WTC11 (cell line): Measurements from ENCODE around the gene STAG1. TPM values are rescaled to one million over a fixed set of nuclear protein-coding genes. Genes with fewer than 3 reads are reported as not detected.
A peak's percentile ranks its signal among the peaks of the same experiment; 100 is the strongest.

ENCODE experiments used
- ATAC-seq: fragments of 200-7000 bp; cut with Tn5 transposase; 2 replicates; pipeline ENCODE4 v1.10.0; 2021; ENCODE audit warnings: mild to moderate bottlenecking, moderate library complexity
- CTCF ChIA-PET: fragments of 300-600 bp; sonication (Branson Sonifier 250); formaldehyde crosslinking; loops from one replicate; lab custom pipeline; 2021; ENCODE audit warnings: antibody characterized with exemption; lab: Charles Lee
- POLR2A ChIA-PET: fragments of 350-600 bp; sonication (Branson Sonifier 250); formaldehyde crosslinking; loops from one replicate; lab custom pipeline; 2021; ENCODE audit warnings: antibody characterized with exemption; lab: Charles Lee
- DNase-seq: peaks from one replicate; pipeline ENCODE4 v3.0.0; 2021; ENCODE audit warnings: low spot score
- H3K27ac Mint-ChIP-seq: 2 replicates; pipeline ENCODE4 v1.8.0; 2021; ENCODE audit warnings: mixed read lengths
- H3K27me3 Mint-ChIP-seq: 2 replicates; pipeline ENCODE4 v1.8.0; 2021; ENCODE audit warnings: low read depth, mild to moderate bottlenecking, moderate library complexity, mixed read lengths
- H3K36me3 Mint-ChIP-seq: 2 replicates; pipeline ENCODE4 v1.8.0; 2021; ENCODE audit warnings: mixed read lengths
- H3K4me1 Mint-ChIP-seq: 2 replicates; pipeline ENCODE4 v1.8.0; 2022; ENCODE audit warnings: mixed read lengths
- H3K4me3 Mint-ChIP-seq: 2 replicates; pipeline ENCODE4 v1.8.0; 2021; ENCODE audit warnings: mild to moderate bottlenecking, moderate library complexity, mixed read lengths
- H3K9me3 Mint-ChIP-seq: 2 replicates; pipeline ENCODE4 v1.8.0; 2021; ENCODE audit warnings: mixed read lengths
- ATF1 ChIP-seq: sonication (generic); formaldehyde crosslinking; IDR thresholded peaks from 2 replicates; pipeline ENCODE4 v1.8.1; 2023; ENCODE audit warnings: mild to moderate bottlenecking, moderate library complexity, missing genetic modification reagents
- EMX1 ChIP-seq: fragments of 250-450 bp; sonication (Bioruptor Pico); IDR thresholded peaks from 2 replicates; pipeline ENCODE4 v1.8.0; 2021; ENCODE audit warnings: mild to moderate bottlenecking
- ESRRA ChIP-seq: sonication (generic); formaldehyde crosslinking; IDR thresholded peaks from 2 replicates; pipeline ENCODE4 v1.8.1; 2022; ENCODE audit warnings: mild to moderate bottlenecking, missing genetic modification reagents, borderline replicate concordance
- FOXK1 ChIP-seq: sonication (generic); formaldehyde crosslinking; IDR thresholded peaks from 2 replicates; pipeline ENCODE4 v1.8.0; 2022; ENCODE audit warnings: mild to moderate bottlenecking, moderate library complexity, missing genetic modification reagents
- GRHL2 ChIP-seq: fragments of 250-450 bp; sonication (Bioruptor Pico); IDR thresholded peaks from 2 replicates; pipeline ENCODE4 v1.8.0; 2022; ENCODE audit warnings: mild to moderate bottlenecking, moderate library complexity; ENCODE audit not compliant: insufficient replicate concordance, severe bottlenecking
- GTF2I ChIP-seq: fragments of 250-450 bp; sonication (Bioruptor Pico); conservative IDR thresholded peaks from 2 replicates; pipeline ENCODE4 v1.4.0; 2021; ENCODE audit warnings: mild to moderate bottlenecking
- NFE2L1 ChIP-seq: sonication (generic); formaldehyde crosslinking; IDR thresholded peaks from 2 replicates; pipeline ENCODE4 v1.8.1; 2023; ENCODE audit warnings: missing genetic modification reagents
- PRRX2 ChIP-seq: fragments of 250-450 bp; sonication (Bioruptor Pico); IDR thresholded peaks from 2 replicates; pipeline ENCODE4 v1.8.0; 2021; ENCODE audit warnings: mild to moderate bottlenecking
- RELA ChIP-seq: sonication (generic); formaldehyde crosslinking; IDR thresholded peaks from 2 replicates; pipeline ENCODE4 v1.8.1; 2022; ENCODE audit warnings: missing genetic modification reagents, mild to moderate bottlenecking, borderline replicate concordance
- RORB ChIP-seq: fragments of 250-450 bp; sonication (Bioruptor Pico); IDR thresholded peaks from 2 replicates; pipeline ENCODE4 v1.9.0; 2021; ENCODE audit warnings: mild to moderate bottlenecking
- SOX15 ChIP-seq: fragments of 250-450 bp; sonication (Bioruptor Pico); IDR thresholded peaks from 2 replicates; pipeline ENCODE4 v1.9.0; 2021; ENCODE audit warnings: mild to moderate bottlenecking
- SP1 ChIP-seq: sonication (generic); formaldehyde crosslinking; conservative IDR thresholded peaks from 2 replicates; pipeline ENCODE4 v1.8.1; 2022; ENCODE audit warnings: missing genetic modification reagents
- ZNF219 ChIP-seq: sonication (generic); formaldehyde crosslinking; IDR thresholded peaks from 2 replicates; pipeline ENCODE4 v1.8.0; 2023; ENCODE audit warnings: missing genetic modification reagents, mild to moderate bottlenecking, borderline replicate concordance
- ZNF263 ChIP-seq: sonication (generic); formaldehyde crosslinking; IDR thresholded peaks from 2 replicates; pipeline ENCODE4 v1.8.1; 2022; ENCODE audit warnings: low read depth, mild to moderate bottlenecking, moderate library complexity, missing genetic modification reagents
- ZNF317 ChIP-seq: sonication (generic); formaldehyde crosslinking; IDR thresholded peaks from 2 replicates; pipeline ENCODE4 v1.8.1; 2023; ENCODE audit warnings: low read depth, mild to moderate bottlenecking, moderate library complexity, missing genetic modification reagents, borderline replicate concordance
- ZNF423 ChIP-seq: fragments of 250-450 bp; sonication (Bioruptor Pico); IDR thresholded peaks from 2 replicates; pipeline ENCODE4 v2.1.2; 2022; ENCODE audit warnings: mild to moderate bottlenecking, moderate library complexity
- total RNA-seq: library from RNA; stranded (reverse); gene quantifications from 3 replicates; pipeline ENCODE4 v1.2.3, GENCODE V29; 2021
- TF ChIP-seq, protein P1 (sequence below): sonication (generic); formaldehyde crosslinking; IDR thresholded peaks from 2 replicates; pipeline ENCODE4 v1.8.1; 2022; ENCODE audit warnings: mild to moderate bottlenecking, missing genetic modification reagents, moderate library complexity, borderline replicate concordance
- TF ChIP-seq, protein P2 (sequence below): sonication (generic); formaldehyde crosslinking; IDR thresholded peaks from 2 replicates; pipeline ENCODE4 v1.8.1; 2022; ENCODE audit warnings: missing genetic modification reagents, borderline replicate concordance
- TF ChIP-seq, protein P3 (sequence below): fragments of 250-450 bp; sonication (Bioruptor Pico); conservative IDR thresholded peaks from 2 replicates; pipeline ENCODE4 v1.9.0; 2021; ENCODE audit warnings: mild to moderate bottlenecking
- TF ChIP-seq, protein P4 (sequence below): sonication (generic); formaldehyde crosslinking; IDR thresholded peaks from 2 replicates; pipeline ENCODE4 v1.8.1; 2023; ENCODE audit warnings: mild to moderate bottlenecking, missing genetic modification reagents, moderate library complexity
- TF ChIP-seq, protein P5 (sequence below): sonication (generic); formaldehyde crosslinking; IDR thresholded peaks from 2 replicates; pipeline ENCODE4 v1.8.1; 2023; ENCODE audit warnings: mild to moderate bottlenecking, missing genetic modification reagents
- TF ChIP-seq, protein P6 (sequence below): sonication (generic); formaldehyde crosslinking; IDR thresholded peaks from 2 replicates; pipeline ENCODE4 v1.8.1; 2022; ENCODE audit warnings: low read depth, mild to moderate bottlenecking, moderate library complexity, missing genetic modification reagents, borderline replicate concordance
- TF ChIP-seq, protein P7 (sequence below): fragments of 200-600 bp; IDR thresholded peaks from 2 replicates; pipeline ENCODE4 v1.8.0; 2022; ENCODE audit warnings: antibody characterized with exemption

The STAG1 gene
- total RNA-seq, 1 experiment from 2014 or later: 20.7 TPM

DNA sequence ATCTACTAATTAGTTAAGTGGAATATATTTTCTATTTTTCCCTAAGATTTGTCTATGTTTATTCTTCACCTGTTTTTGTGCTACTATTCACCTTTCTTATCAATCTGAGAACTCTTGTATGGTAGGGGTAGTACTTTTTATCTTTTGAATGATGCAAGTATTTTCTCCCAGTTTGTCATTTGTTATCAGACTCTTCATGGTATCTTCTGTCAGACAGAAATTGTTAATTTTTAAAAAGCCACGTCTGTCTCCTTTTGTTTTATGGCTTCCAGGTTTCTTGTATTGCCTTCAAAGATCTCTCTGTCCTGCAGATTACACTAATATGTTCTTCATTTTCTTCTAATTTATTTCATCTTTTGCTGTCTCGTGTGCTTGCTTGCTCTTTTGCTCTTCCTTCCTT lies 317.7 kb downstream of the STAG1 start (continued):
- TF ChIP-seq, protein P1, sequence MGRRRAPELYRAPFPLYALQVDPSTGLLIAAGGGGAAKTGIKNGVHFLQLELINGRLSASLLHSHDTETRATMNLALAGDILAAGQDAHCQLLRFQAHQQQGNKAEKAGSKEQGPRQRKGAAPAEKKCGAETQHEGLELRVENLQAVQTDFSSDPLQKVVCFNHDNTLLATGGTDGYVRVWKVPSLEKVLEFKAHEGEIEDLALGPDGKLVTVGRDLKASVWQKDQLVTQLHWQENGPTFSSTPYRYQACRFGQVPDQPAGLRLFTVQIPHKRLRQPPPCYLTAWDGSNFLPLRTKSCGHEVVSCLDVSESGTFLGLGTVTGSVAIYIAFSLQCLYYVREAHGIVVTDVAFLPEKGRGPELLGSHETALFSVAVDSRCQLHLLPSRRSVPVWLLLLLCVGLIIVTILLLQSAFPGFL (CRISPR knock-in tag): no peak
- TF ChIP-seq FOXK1 (no peak), SP1 (CRISPR knock-in tag) (no peak)

DNA sequence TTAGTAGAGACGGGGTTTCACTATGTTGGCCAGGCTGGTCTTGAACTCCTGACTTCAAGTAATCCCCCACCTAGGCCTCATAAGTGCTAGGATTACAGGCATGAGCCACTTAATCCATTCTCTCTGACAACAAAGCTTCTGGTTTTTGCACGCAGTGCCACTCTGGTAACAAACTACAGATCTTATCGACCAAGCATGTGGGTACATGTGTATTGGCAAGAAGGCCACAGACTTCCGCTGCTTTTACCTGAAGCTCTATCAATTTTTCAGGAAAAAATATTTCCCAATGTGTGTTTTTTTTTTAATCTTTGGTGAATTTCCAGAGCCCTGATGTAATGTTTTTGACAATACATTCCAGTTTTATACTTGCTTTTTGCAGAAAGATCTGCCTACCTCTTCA lies 319.5 kb downstream of the STAG1 start:
- Mint-ChIP-seq H3K36me3 (no peaks in the 10 kb centered on the region), H3K27me3 (no peaks in the 10 kb centered on the region), H3K4me3 (no peak overlapping the region), H3K27ac (no peak overlapping the region), H3K4me1 (no peaks in the 10 kb centered on the region), H3K9me3 (no peaks in the 10 kb centered on the region)
- DNase-seq: no peak
- ChIA-PET CTCF (no interaction called here), POLR2A (no interaction called here)
- TF ChIP-seq SOX15 (CRISPR knock-in tag) (no peak), ESRRA (CRISPR knock-in tag) (no peak), FOXK1 (no peak), ZNF263 (CRISPR knock-in tag) (no peak), GTF2I (CRISPR knock-in tag) (no peak)
- TF ChIP-seq, protein P2, sequence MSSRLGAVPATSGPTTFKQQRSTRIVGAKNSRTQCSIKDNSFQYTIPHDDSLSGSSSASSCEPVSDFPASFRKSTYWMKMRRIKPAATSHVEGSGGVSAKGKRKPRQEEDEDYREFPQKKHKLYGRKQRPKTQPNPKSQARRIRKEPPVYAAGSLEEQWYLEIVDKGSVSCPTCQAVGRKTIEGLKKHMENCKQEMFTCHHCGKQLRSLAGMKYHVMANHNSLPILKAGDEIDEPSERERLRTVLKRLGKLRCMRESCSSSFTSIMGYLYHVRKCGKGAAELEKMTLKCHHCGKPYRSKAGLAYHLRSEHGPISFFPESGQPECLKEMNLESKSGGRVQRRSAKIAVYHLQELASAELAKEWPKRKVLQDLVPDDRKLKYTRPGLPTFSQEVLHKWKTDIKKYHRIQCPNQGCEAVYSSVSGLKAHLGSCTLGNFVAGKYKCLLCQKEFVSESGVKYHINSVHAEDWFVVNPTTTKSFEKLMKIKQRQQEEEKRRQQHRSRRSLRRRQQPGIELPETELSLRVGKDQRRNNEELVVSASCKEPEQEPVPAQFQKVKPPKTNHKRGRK (CRISPR knock-in tag): no peak
- ATAC-seq: no peak

DNA sequence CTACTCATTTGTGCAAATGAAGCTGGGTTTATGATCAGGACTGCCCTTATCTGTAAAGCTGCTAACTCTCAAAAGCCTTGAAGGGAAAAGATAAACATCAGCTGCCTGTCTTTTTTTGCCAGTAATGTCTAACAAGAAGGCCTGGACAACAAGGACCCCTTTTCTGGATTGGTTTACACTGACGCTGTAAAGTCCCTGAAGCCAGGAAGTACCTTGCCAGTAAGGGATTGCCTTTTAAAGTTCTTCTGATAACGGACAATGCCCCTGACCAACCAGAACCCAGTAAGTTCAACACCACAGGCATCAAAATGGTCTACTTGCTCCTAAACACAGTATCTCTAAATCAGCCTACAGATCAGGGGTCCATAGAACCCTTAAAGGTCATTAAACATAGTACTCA lies 324.0 kb downstream of the STAG1 start:
- H3K4me3 Mint-ChIP-seq: no peak overlapping the region
- CTCF ChIA-PET: no interaction called here
- H3K27me3 Mint-ChIP-seq: no peaks in the 10 kb centered on the region
- ATAC-seq: no peak
- POLR2A ChIA-PET: interaction anchor here (0.7 kb wide), 1 partner anchor 210 kb away, joined by 3 read pairs; no protein-coding TSS in a partner anchor
- H3K4me1 Mint-ChIP-seq: no peaks in the 10 kb centered on the region
- H3K9me3 Mint-ChIP-seq: no peaks in the 10 kb centered on the region
- TF ChIP-seq, protein P3, sequence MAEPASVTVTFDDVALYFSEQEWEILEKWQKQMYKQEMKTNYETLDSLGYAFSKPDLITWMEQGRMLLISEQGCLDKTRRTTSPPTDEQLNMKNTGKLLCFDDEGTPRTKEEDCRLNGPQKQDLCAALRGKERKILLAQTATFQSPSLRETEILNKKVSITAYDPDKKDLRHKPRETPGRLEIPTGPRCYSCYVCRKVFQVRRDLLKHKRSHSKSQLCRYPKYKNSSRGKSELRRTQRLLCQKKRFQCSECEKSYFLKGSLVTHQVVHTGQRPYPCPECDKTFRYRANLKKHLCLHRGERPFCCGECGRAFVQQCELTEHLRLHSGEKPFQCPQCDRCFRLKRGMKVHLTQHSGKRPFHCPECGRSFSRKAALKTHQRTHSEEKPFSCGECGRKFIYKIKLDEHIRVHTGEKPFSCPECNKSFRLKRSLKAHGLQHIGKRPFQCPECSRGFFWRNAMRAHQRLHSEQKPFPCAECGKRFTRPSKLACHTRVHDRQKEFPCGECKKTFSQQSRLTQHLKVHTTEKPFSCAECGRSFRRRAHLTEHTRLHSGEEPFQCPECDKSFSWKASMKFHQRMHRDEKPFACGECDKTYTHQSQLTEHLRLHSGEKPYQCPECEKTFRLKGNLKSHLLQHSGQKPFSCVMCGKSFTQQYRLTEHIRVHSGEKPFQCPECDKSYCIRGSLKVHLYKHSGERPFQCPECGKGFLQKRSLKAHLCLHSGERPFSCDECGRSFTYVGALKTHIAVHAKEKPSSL (CRISPR knock-in tag): no peak
- TF ChIP-seq, protein P4, sequence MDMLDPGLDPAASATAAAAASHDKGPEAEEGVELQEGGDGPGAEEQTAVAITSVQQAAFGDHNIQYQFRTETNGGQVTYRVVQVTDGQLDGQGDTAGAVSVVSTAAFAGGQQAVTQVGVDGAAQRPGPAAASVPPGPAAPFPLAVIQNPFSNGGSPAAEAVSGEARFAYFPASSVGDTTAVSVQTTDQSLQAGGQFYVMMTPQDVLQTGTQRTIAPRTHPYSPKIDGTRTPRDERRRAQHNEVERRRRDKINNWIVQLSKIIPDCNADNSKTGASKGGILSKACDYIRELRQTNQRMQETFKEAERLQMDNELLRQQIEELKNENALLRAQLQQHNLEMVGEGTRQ (CRISPR knock-in tag): no peak
- no peak for TF ChIP-seq RELA (CRISPR knock-in tag)
- TF ChIP-seq, protein P5, sequence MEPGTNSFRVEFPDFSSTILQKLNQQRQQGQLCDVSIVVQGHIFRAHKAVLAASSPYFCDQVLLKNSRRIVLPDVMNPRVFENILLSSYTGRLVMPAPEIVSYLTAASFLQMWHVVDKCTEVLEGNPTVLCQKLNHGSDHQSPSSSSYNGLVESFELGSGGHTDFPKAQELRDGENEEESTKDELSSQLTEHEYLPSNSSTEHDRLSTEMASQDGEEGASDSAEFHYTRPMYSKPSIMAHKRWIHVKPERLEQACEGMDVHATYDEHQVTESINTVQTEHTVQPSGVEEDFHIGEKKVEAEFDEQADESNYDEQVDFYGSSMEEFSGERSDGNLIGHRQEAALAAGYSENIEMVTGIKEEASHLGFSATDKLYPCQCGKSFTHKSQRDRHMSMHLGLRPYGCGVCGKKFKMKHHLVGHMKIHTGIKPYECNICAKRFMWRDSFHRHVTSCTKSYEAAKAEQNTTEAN: no peak
- TF ChIP-seq GRHL2 (CRISPR knock-in tag): no peak
- no peak for TF ChIP-seq ZNF423
- no peak for TF ChIP-seq ZNF317
- TF ChIP-seq RORB (CRISPR knock-in tag): no peak
- TF ChIP-seq, protein P6, sequence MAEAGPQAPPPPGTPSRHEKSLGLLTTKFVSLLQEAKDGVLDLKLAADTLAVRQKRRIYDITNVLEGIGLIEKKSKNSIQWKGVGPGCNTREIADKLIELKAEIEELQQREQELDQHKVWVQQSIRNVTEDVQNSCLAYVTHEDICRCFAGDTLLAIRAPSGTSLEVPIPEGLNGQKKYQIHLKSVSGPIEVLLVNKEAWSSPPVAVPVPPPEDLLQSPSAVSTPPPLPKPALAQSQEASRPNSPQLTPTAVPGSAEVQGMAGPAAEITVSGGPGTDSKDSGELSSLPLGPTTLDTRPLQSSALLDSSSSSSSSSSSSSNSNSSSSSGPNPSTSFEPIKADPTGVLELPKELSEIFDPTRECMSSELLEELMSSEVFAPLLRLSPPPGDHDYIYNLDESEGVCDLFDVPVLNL (CRISPR knock-in tag): no peak
- TF ChIP-seq, protein P7, sequence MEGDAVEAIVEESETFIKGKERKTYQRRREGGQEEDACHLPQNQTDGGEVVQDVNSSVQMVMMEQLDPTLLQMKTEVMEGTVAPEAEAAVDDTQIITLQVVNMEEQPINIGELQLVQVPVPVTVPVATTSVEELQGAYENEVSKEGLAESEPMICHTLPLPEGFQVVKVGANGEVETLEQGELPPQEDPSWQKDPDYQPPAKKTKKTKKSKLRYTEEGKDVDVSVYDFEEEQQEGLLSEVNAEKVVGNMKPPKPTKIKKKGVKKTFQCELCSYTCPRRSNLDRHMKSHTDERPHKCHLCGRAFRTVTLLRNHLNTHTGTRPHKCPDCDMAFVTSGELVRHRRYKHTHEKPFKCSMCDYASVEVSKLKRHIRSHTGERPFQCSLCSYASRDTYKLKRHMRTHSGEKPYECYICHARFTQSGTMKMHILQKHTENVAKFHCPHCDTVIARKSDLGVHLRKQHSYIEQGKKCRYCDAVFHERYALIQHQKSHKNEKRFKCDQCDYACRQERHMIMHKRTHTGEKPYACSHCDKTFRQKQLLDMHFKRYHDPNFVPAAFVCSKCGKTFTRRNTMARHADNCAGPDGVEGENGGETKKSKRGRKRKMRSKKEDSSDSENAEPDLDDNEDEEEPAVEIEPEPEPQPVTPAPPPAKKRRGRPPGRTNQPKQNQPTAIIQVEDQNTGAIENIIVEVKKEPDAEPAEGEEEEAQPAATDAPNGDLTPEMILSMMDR: no peak
- TF ChIP-seq PRRX2 (CRISPR knock-in tag): no peak
- TF ChIP-seq NFE2L1 (CRISPR knock-in tag): no peak
- no peak for TF ChIP-seq SOX15 (CRISPR knock-in tag)
- TF ChIP-seq ATF1 (CRISPR knock-in tag): no peak
- no peak for TF ChIP-seq ZNF219 (CRISPR knock-in tag)
- TF ChIP-seq EMX1 (CRISPR knock-in tag): no peak
- TF ChIP-seq ESRRA (CRISPR knock-in tag): no peak
- H3K36me3 Mint-ChIP-seq: no peaks in the 10 kb centered on the region
- DNase-seq: no peak
- 0 out of 2 replicates have a peak overlapping the region, but pooled peaks have one; percentile 21 for H3K27ac Mint-ChIP-seq
